GM19023 (cell line): ENCODE measurements around the gene UGT1A9.

Experiments
- ATAC-seq: cut with Tn5 transposase; IDR thresholded peaks from one replicate; pipeline ENCODE4 v1.9.1; 2021; ENCODE audit warnings: mild to moderate bottlenecking, moderate library complexity; ENCODE audit not compliant: unreplicated experiment

Gene UGT1A9

DNA sequence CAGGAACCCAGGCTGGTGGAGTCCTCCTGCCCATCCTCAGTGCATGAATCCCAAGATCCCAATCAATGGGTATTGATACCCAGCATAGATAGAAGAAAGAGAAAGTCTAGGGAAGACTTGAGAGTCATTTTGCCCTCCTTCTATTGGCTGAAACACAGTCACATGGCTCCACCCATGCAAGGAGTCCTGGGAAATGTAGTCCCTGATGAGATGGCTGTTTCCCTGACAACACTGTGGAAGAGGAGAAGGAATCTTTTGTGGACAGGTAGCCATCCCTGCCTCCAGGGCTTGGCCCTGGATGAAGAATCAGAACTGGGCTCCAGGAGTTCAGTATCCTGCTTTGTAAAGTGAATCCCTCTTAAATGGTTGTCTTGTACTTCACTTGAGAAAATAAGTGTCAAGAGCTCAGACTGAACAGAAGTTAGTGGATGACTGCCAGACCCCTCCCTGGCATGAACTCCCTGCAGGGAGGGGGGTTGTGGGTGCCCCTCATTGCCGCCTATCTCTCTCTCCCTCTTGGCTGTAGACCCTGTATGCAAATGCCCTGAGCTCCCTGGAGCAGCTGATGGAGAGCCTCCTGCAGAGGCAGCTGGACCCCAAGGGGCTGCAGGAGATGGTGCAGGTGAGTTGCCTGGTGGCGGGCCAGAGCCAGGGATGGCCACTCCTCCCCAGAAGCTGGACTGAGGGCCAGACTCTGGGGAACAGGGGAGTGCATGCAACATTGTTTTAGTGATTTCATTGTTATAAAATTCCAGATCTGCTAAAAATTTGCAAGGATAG is 142.5 kb downstream of the UGT1A9 start:
- no peak for ATAC-seq

DNA sequence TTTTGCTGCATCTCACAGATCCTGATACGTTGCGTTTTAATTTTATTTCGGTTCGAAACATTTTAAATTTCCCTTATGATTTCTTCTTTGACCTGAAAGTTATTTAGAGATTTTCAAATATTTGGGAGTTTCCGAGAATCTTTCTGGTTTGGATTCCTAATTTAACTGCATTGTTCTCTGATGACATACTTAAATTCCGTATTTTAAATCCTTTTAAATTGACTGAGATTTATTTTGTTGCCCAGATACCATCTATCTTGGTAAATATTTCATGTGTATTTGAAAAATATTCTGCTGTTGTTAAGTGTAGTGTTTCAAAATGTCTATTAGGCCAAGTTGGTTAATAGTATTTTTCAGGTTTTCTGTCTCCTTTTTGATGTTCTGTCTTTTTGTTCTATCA is 144.2 kb downstream of the UGT1A9 start:
- ATAC-seq, result no peak

DNA sequence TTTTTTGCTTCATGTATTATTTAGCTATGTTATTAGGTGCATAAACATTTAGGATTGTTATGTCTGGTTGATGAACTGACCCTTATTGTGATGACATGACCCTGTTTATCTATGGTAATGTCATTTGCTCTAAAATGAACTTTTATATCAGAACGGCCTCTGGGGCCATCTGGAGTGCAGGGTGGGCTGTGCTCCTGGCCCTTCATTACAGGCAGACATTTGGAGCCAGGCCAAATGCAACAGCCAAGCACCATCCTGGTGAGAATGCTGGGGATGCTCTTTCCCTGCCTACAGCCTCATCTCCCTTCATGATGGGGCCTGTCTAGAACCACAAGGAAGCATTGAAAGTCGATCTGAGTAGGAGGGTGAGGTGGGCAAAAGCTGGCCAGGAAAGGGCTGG is 144.6 kb downstream of the UGT1A9 start:
- no peak for ATAC-seq

DNA sequence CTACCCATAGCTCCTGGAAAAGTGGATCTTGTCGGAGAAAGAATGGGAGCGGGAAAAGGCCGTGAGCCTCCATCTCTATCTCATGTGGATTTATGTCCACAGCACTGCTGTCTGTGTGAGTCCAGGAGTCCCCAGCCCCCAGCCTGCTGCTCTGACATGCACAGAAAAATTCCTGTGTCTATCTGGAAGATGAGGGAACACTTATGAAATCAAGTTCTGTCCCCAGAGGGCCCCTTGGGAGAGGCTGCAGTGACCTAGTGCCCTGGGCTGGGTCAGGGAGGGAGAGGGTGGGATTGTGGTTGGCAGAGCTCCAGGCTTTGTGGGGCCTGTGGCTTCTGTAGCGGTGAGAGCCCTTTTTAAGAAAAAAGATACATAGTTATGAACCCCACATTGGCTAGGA is 145.1 kb downstream of the UGT1A9 start:
- no peak for ATAC-seq

DNA sequence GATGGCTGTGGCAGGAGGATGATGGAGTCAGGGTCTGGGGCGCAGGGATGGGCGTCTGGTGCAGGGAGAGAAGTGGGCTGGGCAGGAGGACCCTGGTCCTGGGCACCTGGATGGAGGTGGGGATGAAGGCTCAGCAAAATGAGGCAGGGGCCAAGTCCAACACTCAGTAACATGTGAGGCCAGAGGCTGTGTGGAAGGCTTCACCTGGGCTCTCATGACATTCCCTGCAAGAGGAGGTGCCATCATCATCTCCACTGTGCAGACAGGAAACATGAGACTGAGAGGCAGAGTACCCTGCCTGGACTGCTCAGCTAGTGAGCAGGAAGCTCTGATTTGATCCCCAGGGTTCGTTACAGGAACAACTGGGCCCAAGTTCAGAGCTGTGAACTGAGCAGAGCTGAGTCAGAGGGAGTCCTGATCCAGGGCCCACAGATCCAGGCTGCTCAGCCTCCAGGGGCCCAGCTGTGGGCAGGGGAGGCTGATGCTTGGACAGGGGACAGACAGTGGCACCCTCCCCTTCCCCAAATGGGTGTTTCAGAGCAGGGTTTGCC is 145.7 kb downstream of the UGT1A9 start:
- ATAC-seq, result no peak

DNA sequence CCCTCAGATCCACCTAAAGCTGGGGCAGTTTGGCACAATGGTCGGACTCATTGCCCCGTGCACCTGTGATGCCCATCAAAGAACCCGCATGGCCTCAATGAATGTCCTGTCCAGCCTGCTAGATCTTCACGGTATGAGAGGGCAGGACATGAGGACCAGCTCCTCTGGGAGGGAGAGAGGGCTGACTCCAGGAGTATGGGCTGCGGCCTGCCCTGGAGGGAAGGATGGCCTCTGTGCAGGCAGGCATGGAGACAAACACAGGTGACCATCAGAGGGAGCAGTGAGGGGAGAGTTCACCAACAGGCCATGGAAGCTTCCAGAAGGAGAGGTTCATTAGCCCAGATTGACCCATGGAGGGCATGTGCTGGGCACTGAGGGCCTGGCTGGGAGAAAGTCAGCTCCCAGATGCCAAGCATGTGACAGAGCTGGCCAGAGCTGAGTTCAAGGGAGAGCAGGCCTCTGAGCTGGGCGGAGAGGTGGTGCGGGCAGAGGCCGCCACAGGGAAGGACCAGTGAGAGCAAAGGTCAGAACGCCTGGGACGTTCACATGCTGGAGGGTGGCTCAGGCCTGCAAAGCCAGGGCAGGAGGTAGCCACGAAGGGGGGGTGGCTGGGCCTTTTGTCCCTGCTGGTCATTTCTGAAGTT is 146.4 kb downstream of the UGT1A9 start:
- no peak for ATAC-seq

DNA sequence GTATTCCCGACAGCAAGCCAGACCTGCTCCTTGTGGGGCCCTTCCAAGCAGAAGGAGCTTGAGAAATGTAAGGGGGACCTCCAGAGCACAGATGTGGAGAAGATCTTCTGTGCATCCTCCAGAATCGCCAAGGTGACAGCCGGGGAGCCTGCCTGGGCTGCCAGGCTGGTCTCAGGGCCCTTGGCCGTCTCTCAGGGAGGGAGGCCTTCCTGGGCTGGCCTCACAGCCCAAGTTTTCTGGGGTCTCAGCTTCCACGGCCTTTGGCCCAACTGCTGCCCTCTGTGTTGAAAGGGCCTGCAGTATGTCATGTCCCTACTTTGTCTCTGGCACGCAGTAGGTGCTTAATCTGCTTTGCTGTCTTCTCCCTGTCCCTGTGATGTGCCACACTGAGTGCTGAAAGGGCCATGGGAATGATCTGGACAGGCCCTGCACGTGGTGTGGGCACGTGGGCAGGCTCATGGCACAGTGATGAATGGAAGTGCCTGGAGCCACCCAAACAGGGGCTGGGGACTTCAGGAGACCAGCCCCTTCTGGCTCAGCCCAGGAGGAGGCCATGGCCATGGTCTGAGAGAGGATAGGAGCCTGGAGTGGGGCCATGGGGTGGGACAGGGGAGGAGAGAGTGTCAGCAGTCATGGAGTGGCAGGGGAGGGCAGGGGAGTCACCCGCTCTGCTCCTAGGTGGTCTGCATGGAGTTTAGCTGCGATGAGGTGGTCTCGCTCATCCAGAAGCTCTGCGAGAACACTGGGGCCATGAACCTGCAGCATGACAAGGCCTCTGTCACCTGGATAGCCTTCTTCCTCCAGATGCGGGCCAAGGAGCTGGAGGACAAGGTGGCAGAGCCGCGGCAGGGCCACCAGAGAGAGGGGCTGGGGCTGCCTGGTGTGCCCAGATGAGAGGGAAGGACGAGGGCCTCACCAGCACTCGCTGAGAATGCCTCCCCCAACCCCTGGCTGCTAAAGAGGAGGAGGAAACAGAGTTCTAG is 147.2 kb downstream of the UGT1A9 start:
- ATAC-seq, result no peak

DNA sequence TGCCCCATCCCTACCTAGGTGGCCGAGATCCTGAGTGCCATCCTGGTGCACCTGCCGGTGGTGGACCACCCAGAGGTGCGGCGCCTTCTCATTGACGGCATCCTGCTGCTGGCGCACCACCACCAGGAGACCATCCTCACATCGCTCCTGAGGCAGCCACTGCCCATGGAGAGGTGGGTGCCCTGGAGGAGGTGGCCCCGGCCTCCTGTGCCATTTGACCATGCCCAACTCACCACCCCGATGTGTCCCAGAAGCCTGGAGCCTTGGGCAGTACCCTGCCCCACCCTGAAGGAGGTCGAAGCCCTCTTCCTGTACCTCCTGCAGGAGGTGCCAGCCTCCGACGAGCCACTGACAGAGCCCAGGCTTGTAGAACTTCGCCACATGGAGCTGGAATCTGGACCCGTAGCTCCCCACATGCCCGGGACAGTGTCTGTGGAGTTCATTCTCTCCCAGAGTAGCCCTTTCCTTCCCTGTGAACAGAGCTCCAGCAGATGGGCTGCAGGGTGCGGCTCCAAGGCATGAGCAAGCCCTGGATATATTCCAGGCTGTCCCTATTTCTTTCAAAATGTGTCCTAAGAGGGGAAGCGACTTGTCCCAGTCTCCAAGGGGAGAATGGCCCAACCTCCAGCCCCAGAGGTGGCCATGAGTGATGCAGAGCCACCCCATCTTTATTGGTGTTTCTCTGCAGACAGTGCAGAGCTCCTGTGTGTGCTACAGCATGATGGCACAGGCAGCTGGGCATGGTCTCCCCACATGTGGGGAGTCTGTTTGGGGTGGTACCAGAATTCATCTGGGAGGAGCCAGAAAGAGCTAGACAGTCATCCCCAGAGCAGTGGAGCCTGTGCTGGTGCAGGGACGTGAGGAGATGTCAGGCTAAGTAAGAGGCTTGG is 148.4 kb downstream of the UGT1A9 start:
- no peak for ATAC-seq

DNA sequence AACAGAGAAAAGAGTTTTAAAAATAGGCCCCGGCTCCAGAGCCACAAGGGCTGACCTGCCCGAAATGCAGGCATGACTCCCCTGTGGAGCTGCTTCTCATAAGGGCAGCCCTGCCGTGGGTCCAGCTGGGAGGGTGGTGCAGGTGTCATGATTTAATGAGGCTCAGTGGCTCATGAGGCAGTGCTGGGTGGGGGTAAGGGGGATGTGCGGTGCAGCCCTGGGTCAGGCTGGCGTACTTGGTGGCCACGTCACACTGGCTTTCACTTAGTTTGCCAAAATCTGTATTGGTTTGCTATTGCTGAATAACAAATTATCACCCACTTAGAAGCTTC is 149.0 kb downstream of the UGT1A9 start:
- no peak for ATAC-seq

DNA sequence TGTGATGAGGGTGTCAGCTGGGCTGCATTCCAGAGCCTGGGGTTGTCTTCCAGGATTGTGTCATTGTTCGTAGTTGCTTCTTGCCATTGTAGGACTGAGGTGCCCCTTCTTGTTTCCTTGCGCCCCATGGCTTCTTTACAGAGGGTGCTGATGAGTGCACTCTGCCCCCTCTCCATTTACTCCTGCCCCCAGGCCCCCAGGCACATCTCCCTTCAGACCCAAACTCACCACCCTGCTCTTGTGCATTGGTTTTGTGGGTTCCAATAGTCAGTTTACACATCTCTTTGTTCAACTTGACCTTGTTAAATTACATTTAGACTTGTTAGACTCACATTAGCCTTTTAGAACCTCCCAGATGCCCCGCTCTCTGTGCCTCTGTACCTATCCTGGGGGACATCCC is 149.5 kb downstream of the UGT1A9 start:
- no peak for ATAC-seq

DNA sequence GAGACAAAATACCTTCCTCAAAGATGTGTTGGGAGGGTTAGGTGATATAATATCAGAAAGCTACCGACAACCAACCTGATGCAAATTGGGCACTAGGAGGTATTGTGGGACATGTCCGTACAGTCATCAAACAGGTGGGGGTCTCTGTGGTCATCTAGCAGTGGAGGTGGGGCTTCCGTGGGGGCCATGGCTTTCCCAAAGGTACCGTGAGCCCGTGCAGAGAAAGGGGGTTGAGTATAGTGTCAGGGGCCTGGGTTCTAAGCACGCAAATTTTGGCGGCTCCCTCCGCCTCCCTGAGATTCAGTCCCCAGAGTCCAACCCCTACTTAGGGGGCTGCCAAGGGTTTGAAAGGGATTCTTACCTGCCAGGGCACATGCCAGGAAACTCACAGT is 150.0 kb downstream of the UGT1A9 start:
- no peak for ATAC-seq

DNA sequence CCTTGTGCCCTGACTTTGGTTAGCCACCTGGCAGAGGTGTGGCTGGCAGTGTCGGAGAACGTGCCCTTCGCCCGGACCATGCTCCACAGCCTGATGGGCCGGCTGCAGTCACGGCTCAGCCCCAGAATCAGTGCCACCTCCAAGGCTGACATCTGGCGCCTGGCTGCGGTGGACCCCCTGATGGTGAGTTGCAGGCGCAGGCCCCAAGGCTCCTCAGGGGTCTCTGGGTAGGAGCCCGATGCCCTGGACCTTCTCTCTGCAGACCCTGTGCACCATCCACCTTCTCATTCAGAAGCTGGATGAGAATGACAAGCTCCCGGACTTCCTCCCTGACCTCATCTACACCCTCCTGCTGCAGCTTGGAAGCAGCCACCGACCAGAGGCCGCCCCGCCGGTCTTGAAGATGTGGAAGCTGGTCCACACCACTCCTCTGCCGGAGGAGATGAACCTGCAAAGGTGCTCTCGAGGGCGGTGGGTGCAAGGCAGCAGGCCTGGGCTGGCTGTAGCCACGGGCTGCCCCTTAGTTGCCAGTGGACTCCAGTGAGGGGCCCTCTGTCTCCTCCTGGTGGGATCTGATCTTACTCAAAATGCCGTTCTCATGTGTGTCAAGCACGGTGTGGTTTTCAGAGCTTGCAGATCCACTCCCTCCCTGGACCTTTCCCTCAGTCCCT is 150.5 kb downstream of the UGT1A9 start:
- ATAC-seq, result no peak
